Measurements from ENCODE around the gene ATG10.
"Not testable (repeated sequence)": the region's sequence is repeated elsewhere in the genome, so short reads cannot be mapped to it uniquely, and the experiment has no call there.

The ATG10 gene

GRCh38 chr5:82119889-82120288 lies 148.1 kb downstream of the ATG10 start:
- DNase-seq (ENCODE audit: low read depth, low spot score) = no peak

GRCh38 chr5:82129723-82130285 lies 158.0 kb downstream of the ATG10 start:
- DNase-seq (ENCODE audit: low read depth, low spot score) = no peak

- no peak for DNase-seq (ENCODE audit: low read depth, low spot score)
These were observed 158.8 kb downstream of the ATG10 start for GRCh38 chr5:82130602-82131001.

GRCh38 chr5:82137205-82137604 lies 165.4 kb downstream of the ATG10 start:
- no peak for DNase-seq (ENCODE audit: low read depth, low spot score)

GRCh38 chr5:82139837-82140236 lies 168.0 kb downstream of the ATG10 start:
- not testable (repeated sequence) for DNase-seq (ENCODE audit: low read depth, low spot score)

GRCh38 chr5:82142217-82142841 lies 170.5 kb downstream of the ATG10 start:
- no peak for DNase-seq (ENCODE audit: low read depth, low spot score)

- no peak for DNase-seq (ENCODE audit: low read depth, low spot score)
These were observed 171.2 kb downstream of the ATG10 start for GRCh38 chr5:82142928-82143577.

- no peak for DNase-seq (ENCODE audit: low read depth, low spot score)
These were observed 176.2 kb downstream of the ATG10 start for GRCh38 chr5:82147860-82148573.

- no peak for DNase-seq (ENCODE audit: low read depth, low spot score)
These were observed 177.6 kb downstream of the ATG10 start for GRCh38 chr5:82149434-82149833.

- no peak for DNase-seq (ENCODE audit: low read depth, low spot score)
These were observed 178.7 kb downstream of the ATG10 start for GRCh38 chr5:82150559-82150958.

GRCh38 chr5:82151204-82151603 lies 179.4 kb downstream of the ATG10 start:
- no peak for DNase-seq (ENCODE audit: low read depth, low spot score)

GRCh38 chr5:82151662-82152061 lies 179.8 kb downstream of the ATG10 start:
- no peak for DNase-seq (ENCODE audit: low read depth, low spot score)

- DNase-seq (ENCODE audit: low read depth, low spot score) = no peak
These were observed 181.2 kb downstream of the ATG10 start for GRCh38 chr5:82152978-82153481.

- no peak for DNase-seq (ENCODE audit: low read depth, low spot score)
These were observed 183.0 kb downstream of the ATG10 start for GRCh38 chr5:82154776-82155175.

GRCh38 chr5:82155305-82155704 lies 183.5 kb downstream of the ATG10 start:
- DNase-seq (ENCODE audit: low read depth, low spot score) = no peak

GRCh38 chr5:82156874-82157273 lies 185.1 kb downstream of the ATG10 start:
- no peak for DNase-seq (ENCODE audit: low read depth, low spot score)

GRCh38 chr5:82158755-82159413 lies 187.1 kb downstream of the ATG10 start:
- no peak for DNase-seq (ENCODE audit: low read depth, low spot score)

GRCh38 chr5:82160948-82161347 lies 189.1 kb downstream of the ATG10 start:
- no peak for DNase-seq (ENCODE audit: low read depth, low spot score)

GRCh38 chr5:82162573-82162972 lies 190.8 kb downstream of the ATG10 start:
- DNase-seq (ENCODE audit: low read depth, low spot score) = no peak

GRCh38 chr5:82163452-82164175 lies 191.8 kb downstream of the ATG10 start:
- no peak for DNase-seq (ENCODE audit: low read depth, low spot score)

Data from smooth muscle cell of the brain vasculature (primary cell).